Endothelial cell of umbilical vein (primary cell): Measurements from ENCODE around the gene RNU6-9. TPM values are rescaled to one million over a fixed set of nuclear protein-coding genes. Genes with fewer than 3 reads are reported as not detected.

Experiments used
- BruUV-seq: library from RNA; stranded (reverse); fragments of 400-500 nt; replicated peaks from 2 replicates; lab custom pipeline; 2021; lab: Mats Ljungman, UMichigan
- CTCF ChIA-PET: fragments of 300-600, 350-600 bp; sonication (Branson Sonifier 250); formaldehyde crosslinking; loops from one replicate; lab custom pipeline; 2021; ENCODE audit warnings: antibody characterized with exemption, inconsistent platforms; lab: Charles Lee
- POLR2A ChIA-PET: fragments of 300-600, 350-600 bp; sonication (Branson Sonifier 250); formaldehyde crosslinking; loops from one replicate; lab custom pipeline; 2021; ENCODE audit warnings: antibody characterized with exemption, inconsistent platforms; lab: Charles Lee
- DNase-seq: peaks from one replicate; pipeline ENCODE4 v3.0.0-alpha.2; 2011; ENCODE audit warnings: low read depth, low spot score
- FAIRE-seq: peaks from 2 replicates; lab custom pipeline; 2011; peaks lifted over from hg19 to GRCh38; lab: Jason Lieb, UNC
- H2AFZ ChIP-seq: 2 replicates; pipeline ENCODE4 v1.6.0; 2012; ENCODE audit warnings: low read depth, low read length, control low read depth, inconsistent platforms
- H3K27ac ChIP-seq: 2 replicates; pipeline ENCODE4 v1.5.1; 2011; ENCODE audit warnings: low read depth, mild to moderate bottlenecking, control low read depth, low read length, moderate library complexity; ENCODE audit not compliant: insufficient read depth
- H3K27me3 ChIP-seq, 2 experiments: 2 replicates each; pipeline versions ENCODE4 v1.6.0 to v1.6.1; 2011; ENCODE audit warnings: low read length in 2 of 2, mixed read lengths in 1 of 2; ENCODE audit not compliant: control insufficient read depth in 2 of 2, insufficient read depth in 2 of 2
- H3K36me3 ChIP-seq, 2 experiments: 2 replicates in 1 of 2; 3 replicates in 1 of 2; pipeline ENCODE4 v1.5.1; 2011; ENCODE audit warnings: low read length in 2 of 2, mild to moderate bottlenecking in 1 of 2, moderate library complexity in 1 of 2; ENCODE audit not compliant: control insufficient read depth in 2 of 2, insufficient read depth in 2 of 2; ENCODE audit errors: extremely low read depth in 1 of 2
- H3K4me1 ChIP-seq: 3 replicates; pipeline ENCODE4 v1.5.1; 2011; ENCODE audit warnings: mild to moderate bottlenecking, low read length; ENCODE audit not compliant: control insufficient read depth, insufficient read depth; ENCODE audit errors: extremely low read depth
- H3K4me2 ChIP-seq: 2 replicates; pipeline ENCODE4 v1.6.1; 2011; ENCODE audit warnings: low read length, control low read depth, mixed read lengths; ENCODE audit not compliant: insufficient read depth
- H3K4me3 ChIP-seq, 3 experiments: fragments of 200-600 bp in 1 of 3; sonication (generic), shearing (Covaris generic) in 1 of 3; replicated peaks in 1 of 3; 2 replicates each; pipeline ENCODE4 v1.5.1; 2011 to 2016; ENCODE audit warnings: control low read depth in 3 of 3, low read length in 3 of 3, mild to moderate bottlenecking in 2 of 3, inconsistent platforms in 1 of 3, low read depth in 1 of 3, moderate library complexity in 1 of 3; ENCODE audit not compliant: insufficient read depth in 1 of 3
- H3K79me2 ChIP-seq: 2 replicates; pipeline ENCODE4 v1.6.0; 2012; ENCODE audit warnings: low read length, inconsistent platforms; ENCODE audit not compliant: control insufficient read depth, insufficient read depth
- H3K9ac ChIP-seq: replicated peaks from 2 replicates; pipeline ENCODE3; 2011; ENCODE audit warnings: low read length, control low read depth; ENCODE audit not compliant: insufficient read depth; ENCODE audit errors: extremely low read depth
- H3K9me1 ChIP-seq: replicated peaks from 3 replicates; pipeline ENCODE4 v1.6.0; 2011; ENCODE audit warnings: mild to moderate bottlenecking, low read length; ENCODE audit not compliant: control insufficient read depth, insufficient read depth; ENCODE audit errors: extremely low read depth
- H3K9me3 ChIP-seq: replicated peaks from 2 replicates; pipeline ENCODE4 v1.5.1; 2012; ENCODE audit warnings: low read length, inconsistent platforms; ENCODE audit not compliant: control insufficient read depth, insufficient read depth
- H4K20me1 ChIP-seq: replicated peaks from 2 replicates; pipeline ENCODE3; 2011; ENCODE audit warnings: mild to moderate bottlenecking, low read length; ENCODE audit not compliant: control insufficient read depth, insufficient read depth; ENCODE audit errors: extremely low read depth
- EZH2 ChIP-seq: IDR thresholded peaks from 2 replicates; pipeline ENCODE4 v1.6.1; 2012; ENCODE audit warnings: borderline replicate concordance, low read depth, mild to moderate bottlenecking, moderate library complexity, low read length, inconsistent platforms; ENCODE audit not compliant: severe bottlenecking
- FOS ChIP-seq: IDR thresholded peaks from 2 replicates; pipeline ENCODE4 v1.6.1; 2011; ENCODE audit warnings: mild to moderate bottlenecking, low read length, moderate library complexity, borderline replicate concordance; ENCODE audit not compliant: insufficient read depth
- GATA2 ChIP-seq: IDR thresholded peaks from 2 replicates; pipeline ENCODE4 v1.7.0; 2011; ENCODE audit warnings: low read depth, mild to moderate bottlenecking, moderate library complexity, mixed read lengths, low read length; ENCODE audit not compliant: insufficient read length, insufficient read depth
- JUN ChIP-seq: IDR thresholded peaks from 2 replicates; pipeline ENCODE4 v1.6.1; 2011; ENCODE audit warnings: borderline replicate concordance, low read depth; ENCODE audit not compliant: insufficient read length, insufficient read depth
- MYC ChIP-seq: IDR thresholded peaks from one replicate; pipeline ENCODE4 v1.6.1; 2011; ENCODE audit warnings: mild to moderate bottlenecking, low read depth, low read length
- POLR2A ChIP-seq: IDR thresholded peaks from 2 replicates; pipeline ENCODE4 v1.6.1; 2012; ENCODE audit warnings: low read depth, mild to moderate bottlenecking, control low read depth, low read length
- POLR2AphosphoS5 ChIP-seq: IDR thresholded peaks from 2 replicates; pipeline ENCODE4 v1.6.1; 2012; ENCODE audit warnings: low read depth, mild to moderate bottlenecking, control low read depth, low read length, moderate library complexity; ENCODE audit not compliant: insufficient read depth
- dilution Hi-C: fragments of 300-500 bp; cut with MboI; formaldehyde crosslinking; loops from one replicate; pipeline ENCODE4 v1.15.0; 2019; ENCODE audit warnings: low sequenced_read_pairs; ENCODE audit not compliant: extremely low pct_ligation_motif_present
- intact Hi-C: fragments of 100-400 bp; cut with micrococcal nuclease; formaldehyde crosslinking; loops from one replicate; pipeline ENCODE4 v1.10.0; 2022
- polyA plus RNA-seq, 4 experiments: library from polyadenylated mRNA; depleted of rRNA in 3 of 4; stranded (reverse) in 3 of 4; unstranded in 1 of 4; fragments of >200 nt; gene quantifications; 2 replicates each; pipeline versions ENCODE4 v1.2.1 to v1.2.3, GENCODE V29; 2011 to 2012; ENCODE audit warnings: missing spikeins in 1 of 4
- total RNA-seq: library from RNA; stranded (reverse); gene quantifications from 2 replicates; pipeline ENCODE4 v1.2.3, GENCODE V29; 2021
- TF ChIP-seq, protein P1 (sequence below), 2 donors: IDR thresholded peaks; 1 replicate in 1 of 2; 2 replicates in 1 of 2; pipeline ENCODE4 v1.5.1; 2011; ENCODE audit warnings: low read length in 2 of 2, mild to moderate bottlenecking in 2 of 2, moderate library complexity in 2 of 2, control low read depth in 1 of 2, inconsistent platforms in 1 of 2, low read depth in 1 of 2; ENCODE audit not compliant: insufficient read depth in 1 of 2; ENCODE audit errors: extremely low read depth in 1 of 2
- TF ChIP-seq, protein P2 (sequence below): IDR thresholded peaks from 2 replicates; pipeline ENCODE4 v1.6.1; 2011; ENCODE audit not compliant: insufficient read depth, insufficient read length

RNU6-9 gene
- total and polyA plus RNA-seq, 2 donors (not counting 3 experiments of a cell fraction or from before 2014, with no cell fraction given) = not detected

DNA sequence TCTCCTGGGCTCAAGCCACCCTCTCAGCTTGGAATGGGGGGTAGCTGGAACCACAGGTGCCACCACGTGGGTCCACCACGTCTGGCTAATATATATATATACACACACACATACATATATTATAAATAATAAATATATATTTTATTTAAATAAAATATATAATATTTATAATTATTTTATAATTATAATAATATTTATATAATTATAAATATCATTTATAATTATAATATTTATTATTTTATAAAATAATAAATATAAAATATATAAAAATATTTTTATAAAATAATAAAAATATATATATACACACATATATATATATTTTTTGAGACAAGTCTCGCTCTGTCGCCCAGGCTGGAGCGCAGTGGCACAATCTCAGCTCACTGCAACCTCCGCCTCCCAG lies 38.7 kb upstream of the RNU6-9 start:
- intact Hi-C loops = no loop called here
- no TSS peak for BruUV-seq
- Histone ChIP-seq H3K9me1 (no peaks in the 10 kb centered on the region), H3K4me1 (no peaks in the 10 kb centered on the region), H3K9me3 (no peaks in the 10 kb centered on the region), H3K27me3 (no peaks in the 10 kb centered on the region), H3K4me3 (no peak overlapping the region), H3K36me3 (no peaks in the 10 kb centered on the region), H3K4me2 (no peak overlapping the region), H3K27ac (no peak overlapping the region), H3K9ac (no peak overlapping the region), H3K79me2 (no peaks in the 10 kb centered on the region), H4K20me1 (no peaks in the 10 kb centered on the region), H2AFZ (no peak overlapping the region)
- no peak for DNase-seq
- CTCF ChIA-PET = no interaction called here
- dilution Hi-C loops = no loop called here
- no peak for TF ChIP-seq POLR2A
- no peak for TF ChIP-seq EZH2
- TF ChIP-seq, protein P1, sequence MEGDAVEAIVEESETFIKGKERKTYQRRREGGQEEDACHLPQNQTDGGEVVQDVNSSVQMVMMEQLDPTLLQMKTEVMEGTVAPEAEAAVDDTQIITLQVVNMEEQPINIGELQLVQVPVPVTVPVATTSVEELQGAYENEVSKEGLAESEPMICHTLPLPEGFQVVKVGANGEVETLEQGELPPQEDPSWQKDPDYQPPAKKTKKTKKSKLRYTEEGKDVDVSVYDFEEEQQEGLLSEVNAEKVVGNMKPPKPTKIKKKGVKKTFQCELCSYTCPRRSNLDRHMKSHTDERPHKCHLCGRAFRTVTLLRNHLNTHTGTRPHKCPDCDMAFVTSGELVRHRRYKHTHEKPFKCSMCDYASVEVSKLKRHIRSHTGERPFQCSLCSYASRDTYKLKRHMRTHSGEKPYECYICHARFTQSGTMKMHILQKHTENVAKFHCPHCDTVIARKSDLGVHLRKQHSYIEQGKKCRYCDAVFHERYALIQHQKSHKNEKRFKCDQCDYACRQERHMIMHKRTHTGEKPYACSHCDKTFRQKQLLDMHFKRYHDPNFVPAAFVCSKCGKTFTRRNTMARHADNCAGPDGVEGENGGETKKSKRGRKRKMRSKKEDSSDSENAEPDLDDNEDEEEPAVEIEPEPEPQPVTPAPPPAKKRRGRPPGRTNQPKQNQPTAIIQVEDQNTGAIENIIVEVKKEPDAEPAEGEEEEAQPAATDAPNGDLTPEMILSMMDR (IDR thresholded peaks at IDR 0.05; ENCODE audit: extremely low read depth in 1 of 2, insufficient read depth in 1 of 2, low read depth in 1 of 2, low read length in 2 of 2) = no peak
- TF ChIP-seq JUN = no peak
- TF ChIP-seq POLR2AphosphoS5 = no peak
- TF ChIP-seq FOS = no peak
- TF ChIP-seq MYC = no peak
- TF ChIP-seq, protein P2, sequence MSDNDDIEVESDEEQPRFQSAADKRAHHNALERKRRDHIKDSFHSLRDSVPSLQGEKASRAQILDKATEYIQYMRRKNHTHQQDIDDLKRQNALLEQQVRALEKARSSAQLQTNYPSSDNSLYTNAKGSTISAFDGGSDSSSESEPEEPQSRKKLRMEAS = no peak
- no peak for TF ChIP-seq GATA2
- POLR2A ChIA-PET = interaction anchor here (0.7 kb wide), 1 partner anchor 114 kb away, joined by 3 read pairs; no protein-coding TSS in a partner anchor
- FAIRE-seq = no peak
